Cardiac muscle cell (in vitro differentiated cells and primary cell): Measurements from ENCODE around the gene ZNF492. TPM values are rescaled to one million over a fixed set of nuclear protein-coding genes. Genes with fewer than 3 reads are reported as not detected.

Source experiments
- DNase-seq, 2 donors: peaks; one replicate each; pipeline versions ENCODE4 v3.0.0 to v3.0.0-alpha.2; 2010 to 2017; ENCODE audit warnings: low read depth in 1 of 2, low spot score in 1 of 2
- H3K27ac ChIP-seq: fragments of 200-600 bp; sonication (generic); 2 replicates; pipeline ENCODE4 v1.5.1; 2016
- H3K27me3 ChIP-seq: fragments of 200-600 bp; sonication (generic); 2 replicates; pipeline ENCODE4 v1.6.0; 2016; ENCODE audit warnings: control low read depth
- H3K36me3 ChIP-seq: fragments of 200-600 bp; sonication (generic); 2 replicates; pipeline ENCODE4 v1.5.1; 2016; ENCODE audit warnings: control low read depth
- H3K4me1 ChIP-seq: fragments of 200-600 bp; sonication (generic); 2 replicates; pipeline ENCODE4 v1.8.1; 2017; ENCODE audit warnings: low read depth, mild to moderate bottlenecking, mixed run types
- H3K4me3 ChIP-seq: fragments of 200-600 bp; sonication (generic); 2 replicates; pipeline ENCODE4 v1.5.1; 2016; ENCODE audit warnings: mild to moderate bottlenecking
- H3K9me3 ChIP-seq: fragments of 200-600 bp; sonication (generic); 2 replicates; pipeline ENCODE4 v1.5.1; 2017; ENCODE audit warnings: low read depth, mild to moderate bottlenecking, control low read depth
- CTCF ChIP-seq: IDR thresholded peaks from 2 replicates; pipeline ENCODE4 v1.5.1; 2012; ENCODE audit warnings: low read depth, mild to moderate bottlenecking, low read length
- polyA plus RNA-seq: library from polyadenylated mRNA; unstranded; fragments of >200 nt; fragmentation: Nextera tagmentation; extraction: Ambion mirVana; gene quantifications from 2 replicates; pipeline ENCODE4 v1.2.1, GENCODE V29; 2016
- total RNA-seq: library from RNA; depleted of rRNA; stranded (reverse); fragments of >200 nt; gene quantifications from 2 replicates; pipeline ENCODE4 v1.2.3, GENCODE V29; 2016

ZNF492 gene
- total and polyA plus RNA-seq, 2 experiments from 2014 or later, result not detected

DNA sequence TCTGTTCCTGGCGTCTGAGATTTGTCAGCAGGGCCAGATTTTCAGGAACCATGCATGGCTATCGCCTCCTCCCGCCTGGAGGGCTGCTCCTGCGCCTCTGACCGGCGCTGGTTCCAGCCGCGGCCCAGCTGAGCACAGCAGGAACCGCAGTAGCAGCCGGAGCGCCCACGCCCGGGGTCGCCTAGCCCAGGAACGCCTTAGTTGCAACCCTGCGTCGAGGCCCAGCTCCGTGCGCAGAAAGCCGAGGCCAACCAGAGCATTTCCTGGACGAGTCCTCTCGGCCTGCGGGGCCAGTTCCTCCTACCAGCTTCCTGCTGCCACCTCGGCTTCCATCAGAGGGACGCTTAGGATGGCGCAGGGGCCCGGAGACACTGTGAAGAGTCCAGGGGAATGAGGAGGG is 74.9 kb downstream of the ZNF492 start:
- Histone ChIP-seq H3K27me3 (no peaks in the 10 kb centered on the region), H3K27ac (no peak overlapping the region), H3K4me1 (no peaks in the 10 kb centered on the region), H3K4me3 (no peak overlapping the region), H3K9me3 (no peaks in the 10 kb centered on the region), H3K36me3 (no peaks in the 10 kb centered on the region)
- no peak for DNase-seq
- TF ChIP-seq CTCF, result no peak

Other genes with a start within 250 kb of the ZNF492 start
- not detected in 2 replicates for gene ZNF98, start 212.0 kb upstream of the ZNF492 start, total RNA-seq
- gene ZNF98, start 212.0 kb upstream of the ZNF492 start, polyA plus RNA-seq, result not detected in 2 replicates
- gene ZNF99, start 149.8 kb downstream of the ZNF492 start, total RNA-seq, result not detected in 2 replicates
- gene ZNF99, start 149.8 kb downstream of the ZNF492 start, polyA plus RNA-seq, result not detected in 2 replicates
- not detected in 2 replicates for gene ZNF723, start 198.0 kb downstream of the ZNF492 start, total RNA-seq
- gene ZNF723, start 198.0 kb downstream of the ZNF492 start, polyA plus RNA-seq, result not detected in 2 replicates